ENCODE results near the gene POU6F2.

POU6F2 gene

DNA sequence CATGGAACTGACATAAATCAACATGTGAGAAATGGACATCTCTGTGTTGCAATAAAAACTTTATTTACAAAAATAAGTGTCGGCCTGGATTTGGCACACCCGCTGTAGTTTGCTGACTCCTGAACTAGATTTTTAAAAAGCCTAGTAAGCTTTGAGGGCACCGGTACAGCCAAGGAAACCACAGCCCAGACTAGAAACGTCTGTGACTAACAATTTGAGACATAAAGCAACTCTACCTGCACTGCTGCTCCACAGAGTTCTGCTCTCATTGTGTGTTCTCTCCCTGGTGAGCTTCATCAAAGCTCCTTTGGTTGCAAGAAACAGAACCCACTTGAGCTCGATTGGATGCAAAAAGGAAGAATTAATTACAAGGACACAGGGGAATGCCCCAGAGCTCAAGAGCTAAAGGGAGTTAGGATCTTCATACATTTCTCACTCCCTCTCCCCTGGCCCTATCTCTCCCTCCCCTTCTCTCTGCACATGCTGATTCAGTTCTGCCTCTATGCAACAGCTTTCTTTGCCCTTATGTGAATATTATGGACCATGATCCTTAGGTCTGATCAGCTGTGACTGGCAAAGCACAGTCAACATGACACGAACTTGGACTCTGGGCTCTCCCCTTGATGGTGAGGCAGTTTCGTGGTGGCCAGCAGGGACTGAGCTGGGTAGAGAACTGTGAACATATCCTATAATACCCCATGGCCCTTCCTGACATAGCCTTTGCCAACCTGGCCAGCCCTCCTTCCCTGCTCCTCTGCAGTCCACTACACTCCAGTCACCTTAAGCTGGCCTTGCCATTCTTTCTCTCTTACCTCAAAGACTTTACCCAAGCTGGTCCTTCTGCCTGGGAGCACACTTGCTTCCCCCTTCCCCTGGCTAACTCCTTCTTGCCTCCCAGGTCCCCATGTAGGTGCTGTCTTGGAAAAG, 511.0 kb downstream of the POU6F2 start:
- peaks cover 3% of the 10 kb centered on the region for H3K27me3 ChIP-seq (ENCODE audit: insufficient read depth, poor library complexity, severe bottlenecking)
- H3K4me3 ChIP-seq (ENCODE audit: severe bottlenecking): no peak overlapping the region
- no peaks in the 10 kb centered on the region for H3K36me3 ChIP-seq (ENCODE audit: low read depth)
- H3K4me1 ChIP-seq (ENCODE audit: insufficient read depth, poor library complexity, severe bottlenecking): no peaks in the 10 kb centered on the region
- ATAC-seq (ENCODE audit: low read depth) (no peak), DNase-seq (ENCODE audit: low spot score) (no peak)
- TF ChIP-seq, protein P1, sequence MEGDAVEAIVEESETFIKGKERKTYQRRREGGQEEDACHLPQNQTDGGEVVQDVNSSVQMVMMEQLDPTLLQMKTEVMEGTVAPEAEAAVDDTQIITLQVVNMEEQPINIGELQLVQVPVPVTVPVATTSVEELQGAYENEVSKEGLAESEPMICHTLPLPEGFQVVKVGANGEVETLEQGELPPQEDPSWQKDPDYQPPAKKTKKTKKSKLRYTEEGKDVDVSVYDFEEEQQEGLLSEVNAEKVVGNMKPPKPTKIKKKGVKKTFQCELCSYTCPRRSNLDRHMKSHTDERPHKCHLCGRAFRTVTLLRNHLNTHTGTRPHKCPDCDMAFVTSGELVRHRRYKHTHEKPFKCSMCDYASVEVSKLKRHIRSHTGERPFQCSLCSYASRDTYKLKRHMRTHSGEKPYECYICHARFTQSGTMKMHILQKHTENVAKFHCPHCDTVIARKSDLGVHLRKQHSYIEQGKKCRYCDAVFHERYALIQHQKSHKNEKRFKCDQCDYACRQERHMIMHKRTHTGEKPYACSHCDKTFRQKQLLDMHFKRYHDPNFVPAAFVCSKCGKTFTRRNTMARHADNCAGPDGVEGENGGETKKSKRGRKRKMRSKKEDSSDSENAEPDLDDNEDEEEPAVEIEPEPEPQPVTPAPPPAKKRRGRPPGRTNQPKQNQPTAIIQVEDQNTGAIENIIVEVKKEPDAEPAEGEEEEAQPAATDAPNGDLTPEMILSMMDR (IDR thresholded peaks at IDR 0.05; ENCODE audit: poor library complexity, severe bottlenecking): no peak
- H3K9me3 ChIP-seq (ENCODE audit: severe bottlenecking): no peaks in the 10 kb centered on the region
- no peak overlapping the region for H3K27ac ChIP-seq (ENCODE audit: poor library complexity, severe bottlenecking)

DNA sequence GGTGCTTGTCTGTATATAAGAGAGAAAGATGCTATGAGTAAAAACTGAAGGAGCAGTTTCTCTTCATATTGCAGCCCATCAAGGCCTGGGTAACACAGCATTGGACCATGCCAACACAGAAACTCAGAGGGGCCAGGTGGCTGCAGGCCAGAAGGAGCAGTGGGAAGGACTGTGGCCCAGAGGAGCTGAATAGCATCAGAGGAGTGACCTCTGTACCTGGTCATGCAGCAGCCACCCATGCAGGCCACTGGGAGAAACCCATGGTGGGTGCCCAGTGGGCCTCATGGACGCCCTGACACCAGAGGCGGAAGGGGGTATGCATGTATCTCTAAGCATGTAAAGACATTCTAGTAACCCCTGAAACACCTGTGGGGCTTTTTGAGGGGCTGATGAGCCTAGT, 512.6 kb downstream of the POU6F2 start:
- Histone ChIP-seq H3K27me3 (ENCODE audit: insufficient read depth, poor library complexity, severe bottlenecking) (peaks cover 3% of the 10 kb centered on the region), H3K4me1 (ENCODE audit: insufficient read depth, poor library complexity, severe bottlenecking) (no peaks in the 10 kb centered on the region), H3K27ac (ENCODE audit: poor library complexity, severe bottlenecking) (no peak overlapping the region), H3K9me3 (ENCODE audit: severe bottlenecking) (no peaks in the 10 kb centered on the region), H3K36me3 (ENCODE audit: low read depth) (no peaks in the 10 kb centered on the region), H3K4me3 (ENCODE audit: severe bottlenecking) (no peak overlapping the region)
- TF ChIP-seq, protein P1 (IDR thresholded peaks at IDR 0.05; ENCODE audit: poor library complexity, severe bottlenecking): no peak
- ATAC-seq (ENCODE audit: low read depth): no peak
- no peak for DNase-seq (ENCODE audit: low spot score)

DNA sequence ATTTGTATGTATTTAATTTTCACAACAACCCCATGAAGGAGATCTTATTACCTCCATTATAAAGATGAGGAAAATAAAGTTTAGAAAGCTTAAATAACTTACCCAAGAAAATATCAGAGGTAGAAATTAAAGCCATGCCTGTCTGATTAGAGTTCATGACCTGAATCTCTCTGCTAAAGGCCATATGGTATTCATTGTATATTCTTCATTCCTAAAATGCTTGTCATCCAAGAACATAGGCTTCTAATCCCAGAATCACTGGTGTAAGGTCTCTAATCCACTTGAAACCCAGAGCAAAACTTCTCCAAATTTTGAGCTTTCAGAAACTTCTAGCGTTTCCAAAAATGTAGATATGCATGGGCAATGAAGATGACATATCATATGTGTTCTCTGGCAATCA, 516.2 kb downstream of the POU6F2 start:
- Histone ChIP-seq H3K4me3 (ENCODE audit: severe bottlenecking) (no peak overlapping the region), H3K36me3 (ENCODE audit: low read depth) (no peaks in the 10 kb centered on the region), H3K4me1 (ENCODE audit: insufficient read depth, poor library complexity, severe bottlenecking) (no peaks in the 10 kb centered on the region), H3K27ac (ENCODE audit: poor library complexity, severe bottlenecking) (no peak overlapping the region), H3K27me3 (ENCODE audit: insufficient read depth, poor library complexity, severe bottlenecking) (no peaks in the 10 kb centered on the region), H3K9me3 (ENCODE audit: severe bottlenecking) (no peaks in the 10 kb centered on the region)
- TF ChIP-seq, protein P1 (IDR thresholded peaks at IDR 0.05; ENCODE audit: poor library complexity, severe bottlenecking): no peak
- ATAC-seq (ENCODE audit: low read depth): no peak
- DNase-seq (ENCODE audit: low spot score): no peak

DNA sequence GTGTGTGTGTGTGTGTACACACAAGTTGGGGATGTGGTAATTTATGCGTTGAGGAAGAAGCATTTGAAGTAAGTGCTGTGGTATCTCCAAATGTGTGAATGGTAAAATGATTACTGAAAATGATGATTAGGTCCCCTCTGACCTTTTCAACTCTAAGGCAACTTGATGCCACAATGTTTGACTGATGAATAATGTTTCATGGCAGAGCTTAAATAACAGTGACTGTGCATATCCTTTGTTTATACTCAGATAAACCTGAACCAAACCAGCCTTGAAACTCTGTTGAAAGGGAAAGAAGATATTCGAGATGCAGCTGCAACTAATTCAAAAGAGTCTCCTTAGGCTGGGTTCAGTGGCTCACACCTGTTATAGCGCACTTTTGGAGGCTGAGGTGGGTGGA, 523.6 kb downstream of the POU6F2 start:
- TF ChIP-seq, protein P1 (IDR thresholded peaks at IDR 0.05; ENCODE audit: poor library complexity, severe bottlenecking): no peak
- DNase-seq (ENCODE audit: low spot score) (no peak), ATAC-seq (ENCODE audit: low read depth) (no peak)
- Histone ChIP-seq H3K4me1 (ENCODE audit: insufficient read depth, poor library complexity, severe bottlenecking) (no peaks in the 10 kb centered on the region), H3K27ac (ENCODE audit: poor library complexity, severe bottlenecking) (no peak overlapping the region), H3K4me3 (ENCODE audit: severe bottlenecking) (no peak overlapping the region), H3K36me3 (ENCODE audit: low read depth) (no peaks in the 10 kb centered on the region), H3K27me3 (ENCODE audit: insufficient read depth, poor library complexity, severe bottlenecking) (no peaks in the 10 kb centered on the region), H3K9me3 (ENCODE audit: severe bottlenecking) (no peaks in the 10 kb centered on the region)

DNA sequence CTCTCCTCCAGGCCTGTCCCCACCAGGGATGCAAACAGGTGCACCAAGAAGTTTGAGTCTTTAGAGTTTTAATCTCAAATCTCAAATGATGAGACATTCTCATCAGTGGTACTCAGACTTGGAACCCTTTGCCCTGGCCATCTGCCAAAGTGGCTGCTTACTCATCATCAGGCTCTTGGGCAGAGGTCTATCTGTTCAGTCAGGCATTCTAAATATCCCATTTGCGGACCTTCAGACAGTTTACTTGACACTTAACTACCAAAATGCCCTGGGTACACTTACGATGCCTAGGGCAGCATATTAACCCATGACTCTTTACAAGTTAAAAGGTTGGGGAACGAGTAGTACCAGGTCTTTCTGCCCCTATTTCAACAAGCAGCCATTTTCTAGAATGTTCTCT, 527.3 kb downstream of the POU6F2 start:
- no peaks in the 10 kb centered on the region for H3K36me3 ChIP-seq (ENCODE audit: low read depth)
- no peak overlapping the region for H3K27ac ChIP-seq (ENCODE audit: poor library complexity, severe bottlenecking)
- no peaks in the 10 kb centered on the region for H3K4me1 ChIP-seq (ENCODE audit: insufficient read depth, poor library complexity, severe bottlenecking)
- H3K4me3 ChIP-seq (ENCODE audit: severe bottlenecking): no peak overlapping the region
- no peaks in the 10 kb centered on the region for H3K27me3 ChIP-seq (ENCODE audit: insufficient read depth, poor library complexity, severe bottlenecking)
- ATAC-seq (ENCODE audit: low read depth): peak; percentile 73
- DNase-seq (ENCODE audit: low spot score): no peak
- TF ChIP-seq, protein P1 (IDR thresholded peaks at IDR 0.05; ENCODE audit: poor library complexity, severe bottlenecking): no peak
- no peaks in the 10 kb centered on the region for H3K9me3 ChIP-seq (ENCODE audit: severe bottlenecking)

Measured in RWPE2 (cell line).